ENCODE data around the gene MYO9A.
"Not testable (repeated sequence)": the region's sequence is repeated elsewhere in the genome, so short reads cannot be mapped to it uniquely, and the experiment has no call there.

MYO9A gene

GRCh38 chr15:72086920-72087648, 30.9 kb downstream of the MYO9A start:
- FAIRE-seq, result no peak

- FAIRE-seq, result no peak
Measured at GRCh38 chr15:72086010-72086697, 31.8 kb downstream of the MYO9A start.

GRCh38 chr15:72082176-72082575, 35.8 kb downstream of the MYO9A start:
- no peak for FAIRE-seq

GRCh38 chr15:72078887-72079286, 39.1 kb downstream of the MYO9A start:
- FAIRE-seq, result no peak

- no peak for FAIRE-seq
Measured at GRCh38 chr15:72077950-72078349, 40.0 kb downstream of the MYO9A start.

- FAIRE-seq, result no peak
Measured at GRCh38 chr15:72074335-72075060, 43.5 kb downstream of the MYO9A start.

GRCh38 chr15:72071448-72071825, 46.5 kb downstream of the MYO9A start:
- FAIRE-seq, result not testable (repeated sequence)

GRCh38 chr15:72070817-72071447, 47.0 kb downstream of the MYO9A start:
- FAIRE-seq, result no peak

GRCh38 chr15:72068856-72069255, 49.1 kb downstream of the MYO9A start:
- no peak for FAIRE-seq

- no peak for FAIRE-seq
Measured at GRCh38 chr15:72065801-72066200, 52.1 kb downstream of the MYO9A start.

- no peak for FAIRE-seq
Measured at GRCh38 chr15:72063186-72063585, 54.8 kb downstream of the MYO9A start.

GRCh38 chr15:72062319-72062718, 55.6 kb downstream of the MYO9A start:
- FAIRE-seq, result no peak

GRCh38 chr15:72060687-72061250, 57.2 kb downstream of the MYO9A start:
- FAIRE-seq, result no peak

GRCh38 chr15:72058585-72058984, 59.4 kb downstream of the MYO9A start:
- no peak for FAIRE-seq

- no peak for FAIRE-seq
Measured at GRCh38 chr15:72057548-72058091, 60.3 kb downstream of the MYO9A start.

- not testable (repeated sequence) for FAIRE-seq
Measured at GRCh38 chr15:72056217-72056616, 61.7 kb downstream of the MYO9A start.

- not testable (repeated sequence) for FAIRE-seq
Measured at GRCh38 chr15:72053297-72053696, 64.7 kb downstream of the MYO9A start.

- FAIRE-seq, result no peak
Measured at GRCh38 chr15:72050700-72051099, 67.2 kb downstream of the MYO9A start.

- no peak for FAIRE-seq
Measured at GRCh38 chr15:72047020-72047419, 70.9 kb downstream of the MYO9A start.

- no peak for FAIRE-seq
Measured at GRCh38 chr15:72044956-72045355, 73.0 kb downstream of the MYO9A start.

- no peak for FAIRE-seq
Measured at GRCh38 chr15:72042865-72043264, 75.1 kb downstream of the MYO9A start.

- no peak for FAIRE-seq
Measured at GRCh38 chr15:72042054-72042453, 75.9 kb downstream of the MYO9A start.

- FAIRE-seq, result no peak
Measured at GRCh38 chr15:72037321-72037720, 80.6 kb downstream of the MYO9A start.

All from TTC549 (cell line).